Measurements from ENCODE around the gene KCNJ9. TPM values are rescaled to one million over a fixed set of nuclear protein-coding genes. Genes with fewer than 3 reads are reported as not detected.

The KCNJ9 gene
- total RNA-seq, 1 donor from 2014 or later: not detected

- Mint-ChIP-seq H3K4me3 (ENCODE audit: unreplicated experiment) (no peak overlapping the region), H3K27me3 (ENCODE audit: low read depth) (no peaks in the 10 kb centered on the region), H3K9me3 (ENCODE audit: low read depth) (no peaks in the 10 kb centered on the region), H3K36me3 (ENCODE audit: low read depth) (peaks cover 7% of the 10 kb centered on the region), H3K4me1 (ENCODE audit: low read depth) (peaks cover 3% of the 10 kb centered on the region), H3K27ac (ENCODE audit: unreplicated experiment) (no peak overlapping the region)
- no peak for TF ChIP-seq CTCF (IDR thresholded peaks at IDR 0.05)
- DNase-seq (ENCODE audit: low spot score): no peak
These were observed 8.5 kb downstream of the KCNJ9 start for GRCh38 chr1:160089883-160090282.

DNA sequence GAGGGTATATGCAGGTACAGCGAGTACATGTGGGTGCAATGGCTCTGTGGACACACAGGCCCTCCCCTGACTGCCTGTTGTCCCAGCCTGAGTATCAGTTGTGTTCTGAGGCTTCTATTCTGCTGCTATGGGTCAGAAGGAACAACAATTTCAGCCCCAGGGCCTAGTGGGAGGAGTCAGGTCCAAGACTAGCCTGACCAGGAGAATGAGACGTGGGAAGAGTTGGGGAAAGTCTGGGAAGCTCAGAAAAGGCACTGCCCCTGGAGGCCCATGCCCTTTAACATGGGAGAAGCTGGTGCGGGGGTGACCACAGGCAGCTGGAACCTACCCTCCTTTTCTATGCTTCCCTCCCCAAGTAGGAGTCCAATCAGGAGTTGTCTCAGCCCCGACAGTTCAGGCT is 9.4 kb downstream of the KCNJ9 start:
- TF ChIP-seq CTCF (IDR thresholded peaks at IDR 0.05): no peak
- H3K9me3 Mint-ChIP-seq (ENCODE audit: low read depth): no peaks in the 10 kb centered on the region
- no peak for DNase-seq (ENCODE audit: low spot score)
- no peak overlapping the region for H3K27ac Mint-ChIP-seq (ENCODE audit: unreplicated experiment)
- H3K36me3 Mint-ChIP-seq (ENCODE audit: low read depth): peaks cover 7% of the 10 kb centered on the region
- no peak overlapping the region for H3K4me3 Mint-ChIP-seq (ENCODE audit: unreplicated experiment)
- H3K4me1 Mint-ChIP-seq (ENCODE audit: low read depth): peaks cover 1% of the 10 kb centered on the region
- no peaks in the 10 kb centered on the region for H3K27me3 Mint-ChIP-seq (ENCODE audit: low read depth)

DNA sequence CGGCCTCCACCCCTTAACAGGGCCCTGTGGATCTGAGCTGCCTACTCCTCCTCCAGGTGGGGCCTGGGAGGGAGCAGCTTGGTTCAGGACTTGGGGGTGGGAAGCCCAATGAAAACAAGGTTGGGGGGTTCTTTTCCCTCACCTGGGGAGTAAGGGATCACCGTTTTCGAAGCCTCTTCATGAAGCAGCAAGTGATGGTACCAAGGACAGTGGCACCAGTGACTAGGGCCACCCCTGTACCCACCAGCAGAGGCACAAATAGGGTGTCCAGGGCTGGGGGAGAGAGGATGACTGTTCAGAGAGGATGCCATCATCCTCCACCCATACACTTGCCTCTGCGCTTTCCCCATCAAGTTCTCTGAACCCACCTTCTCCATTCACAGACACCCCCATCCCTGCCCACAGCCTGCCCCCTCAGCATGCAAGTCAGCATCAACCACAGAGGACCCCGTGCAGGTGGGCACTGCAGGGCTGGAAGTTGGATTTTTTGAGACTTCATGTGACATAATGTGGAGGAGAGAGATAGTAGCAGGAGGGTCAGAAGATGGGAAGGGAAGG is 10.4 kb downstream of the KCNJ9 start:
- TF ChIP-seq CTCF (IDR thresholded peaks at IDR 0.05): no peak
- no peak overlapping the region for H3K4me3 Mint-ChIP-seq (ENCODE audit: unreplicated experiment)
- H3K9me3 Mint-ChIP-seq (ENCODE audit: low read depth): no peaks in the 10 kb centered on the region
- H3K36me3 Mint-ChIP-seq (ENCODE audit: low read depth): peaks cover 7% of the 10 kb centered on the region
- no peaks in the 10 kb centered on the region for H3K27me3 Mint-ChIP-seq (ENCODE audit: low read depth)
- no peak overlapping the region for H3K27ac Mint-ChIP-seq (ENCODE audit: unreplicated experiment)
- DNase-seq (ENCODE audit: low spot score): no peak
- H3K4me1 Mint-ChIP-seq (ENCODE audit: low read depth): no peaks in the 10 kb centered on the region

DNA sequence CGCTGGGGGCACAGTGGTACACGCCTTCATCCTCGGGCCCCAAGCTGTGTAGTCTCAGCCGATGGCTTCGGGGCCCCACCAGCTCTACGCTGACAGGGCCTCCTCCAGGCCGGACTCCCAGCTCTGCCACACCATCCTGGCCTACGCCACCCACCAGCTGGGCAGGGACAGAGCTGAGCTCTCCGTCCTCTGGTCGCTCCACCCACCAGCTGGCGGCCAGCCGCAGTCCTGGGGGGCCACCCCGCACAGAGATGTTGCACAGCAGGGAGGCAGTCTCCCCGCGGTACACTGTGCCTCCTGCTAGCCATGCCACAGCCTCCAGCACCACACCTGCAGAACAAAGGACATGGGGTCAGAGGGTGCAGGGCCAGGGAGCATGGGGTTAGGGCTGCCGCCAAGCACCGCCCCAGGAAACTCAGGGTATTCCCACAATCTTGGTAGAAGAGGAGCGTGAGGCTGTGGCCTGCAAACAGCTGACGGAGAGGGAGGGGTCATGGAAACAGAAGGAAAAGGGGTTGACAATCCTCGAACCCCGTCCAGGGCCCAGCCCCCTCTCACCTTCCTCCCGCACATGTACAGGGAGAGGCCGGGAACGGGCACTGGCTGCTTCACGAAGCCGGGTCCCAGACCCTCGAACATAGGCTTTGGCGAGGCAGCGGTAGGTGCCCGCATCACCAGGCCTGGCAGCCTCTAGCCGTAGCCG is 11.2 kb downstream of the KCNJ9 start:
- Mint-ChIP-seq H3K36me3 (ENCODE audit: low read depth) (peaks cover 5% of the 10 kb centered on the region), H3K27me3 (ENCODE audit: low read depth) (no peaks in the 10 kb centered on the region), H3K4me1 (ENCODE audit: low read depth) (peaks cover 4% of the 10 kb centered on the region), H3K27ac (ENCODE audit: unreplicated experiment) (no peak overlapping the region), H3K4me3 (ENCODE audit: unreplicated experiment) (no peak overlapping the region), H3K9me3 (ENCODE audit: low read depth) (no peaks in the 10 kb centered on the region)
- DNase-seq (ENCODE audit: low spot score): no peak
- TF ChIP-seq CTCF (IDR thresholded peaks at IDR 0.05): no peak

- Mint-ChIP-seq H3K4me3 (ENCODE audit: unreplicated experiment) (no peak overlapping the region), H3K4me1 (ENCODE audit: low read depth) (peaks cover 9% of the 10 kb centered on the region), H3K27ac (ENCODE audit: unreplicated experiment) (no peak overlapping the region), H3K27me3 (ENCODE audit: low read depth) (no peaks in the 10 kb centered on the region), H3K9me3 (ENCODE audit: low read depth) (no peaks in the 10 kb centered on the region), H3K36me3 (ENCODE audit: low read depth) (peaks cover 5% of the 10 kb centered on the region)
- no peak for DNase-seq (ENCODE audit: low spot score)
- no peak for TF ChIP-seq CTCF (IDR thresholded peaks at IDR 0.05)
These were observed 11.7 kb downstream of the KCNJ9 start for GRCh38 chr1:160093069-160093395.
